ENCODE measurements around the gene TOR1A. TPM values are rescaled to one million over a fixed set of nuclear protein-coding genes. Genes with fewer than 3 reads are reported as not detected.

The TOR1A gene
- total RNA-seq, 4 donors from 2014 or later = 18.1 to 31.9 (median 24.9) TPM

DNA sequence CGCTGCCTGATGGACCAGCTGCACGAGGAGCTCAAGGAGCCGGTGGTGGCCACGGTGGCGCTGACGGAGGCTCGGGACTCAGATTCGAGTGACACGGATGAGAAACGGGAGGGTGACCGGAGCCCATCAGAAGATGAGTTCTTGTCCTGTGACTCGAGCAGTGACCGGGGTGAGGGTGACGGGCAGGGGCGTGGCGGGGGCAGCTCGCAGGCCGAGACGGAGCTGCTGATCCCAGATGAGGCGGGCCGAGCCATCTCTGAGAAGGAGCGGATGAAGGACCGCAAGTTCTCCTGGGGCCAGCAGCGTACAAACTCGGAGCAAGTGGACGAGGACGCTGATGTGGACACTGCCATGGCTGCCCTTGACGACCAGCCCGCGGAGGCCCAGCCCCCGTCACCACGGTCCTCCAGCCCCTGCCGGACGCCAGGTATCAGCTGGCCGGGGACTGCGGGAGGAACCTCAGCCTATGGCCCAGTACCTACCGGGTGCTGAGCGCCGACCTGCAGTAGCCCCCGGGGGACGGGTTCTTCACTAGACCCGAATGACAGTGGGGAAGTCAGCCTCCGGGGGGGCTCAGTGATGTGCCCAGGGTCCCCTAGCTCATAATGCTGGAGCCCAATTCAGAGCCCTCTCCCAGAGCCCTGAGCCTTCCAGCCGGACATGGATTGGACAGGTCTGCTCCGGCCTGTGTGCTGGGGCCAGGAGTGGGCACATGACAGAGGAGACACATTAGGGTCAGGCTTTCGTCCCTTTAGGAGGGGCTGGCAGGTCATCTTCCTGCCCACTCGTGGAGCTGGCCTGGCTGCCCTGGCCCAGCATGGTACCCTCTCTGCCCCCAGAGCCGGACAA, 44.3 kb upstream of the TOR1A start:
- ATAC-seq (no peak), DNase-seq (no peak)
- intact Hi-C loops (cut with DNase I; ENCODE audit: low total_unique reads) = no loop called here
- peaks cover 0 to 23% of the 10 kb centered on the region in 2 donors for H3K36me3 ChIP-seq
- in situ Hi-C loops (cut with MboI; ENCODE audit: low sequenced_read_pairs in 4 of 4) = no loop called here
- no peaks in the 10 kb centered on the region for H3K27me3 ChIP-seq
- H3K4me3 ChIP-seq = no peak overlapping the region
- no peak for TF ChIP-seq POLR2A (IDR thresholded peaks at IDR 0.05)
- TF ChIP-seq, protein P1, sequence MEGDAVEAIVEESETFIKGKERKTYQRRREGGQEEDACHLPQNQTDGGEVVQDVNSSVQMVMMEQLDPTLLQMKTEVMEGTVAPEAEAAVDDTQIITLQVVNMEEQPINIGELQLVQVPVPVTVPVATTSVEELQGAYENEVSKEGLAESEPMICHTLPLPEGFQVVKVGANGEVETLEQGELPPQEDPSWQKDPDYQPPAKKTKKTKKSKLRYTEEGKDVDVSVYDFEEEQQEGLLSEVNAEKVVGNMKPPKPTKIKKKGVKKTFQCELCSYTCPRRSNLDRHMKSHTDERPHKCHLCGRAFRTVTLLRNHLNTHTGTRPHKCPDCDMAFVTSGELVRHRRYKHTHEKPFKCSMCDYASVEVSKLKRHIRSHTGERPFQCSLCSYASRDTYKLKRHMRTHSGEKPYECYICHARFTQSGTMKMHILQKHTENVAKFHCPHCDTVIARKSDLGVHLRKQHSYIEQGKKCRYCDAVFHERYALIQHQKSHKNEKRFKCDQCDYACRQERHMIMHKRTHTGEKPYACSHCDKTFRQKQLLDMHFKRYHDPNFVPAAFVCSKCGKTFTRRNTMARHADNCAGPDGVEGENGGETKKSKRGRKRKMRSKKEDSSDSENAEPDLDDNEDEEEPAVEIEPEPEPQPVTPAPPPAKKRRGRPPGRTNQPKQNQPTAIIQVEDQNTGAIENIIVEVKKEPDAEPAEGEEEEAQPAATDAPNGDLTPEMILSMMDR (IDR thresholded peaks at IDR 0.05 in 4 of 5, conservative IDR thresholded peaks at IDR 0.05 in 1 of 5) = no peak
- H3K9me3 ChIP-seq = no peaks in the 10 kb centered on the region
- H3K27ac ChIP-seq = no peak overlapping the region
- no peaks in the 10 kb centered on the region for H3K4me1 ChIP-seq

DNA sequence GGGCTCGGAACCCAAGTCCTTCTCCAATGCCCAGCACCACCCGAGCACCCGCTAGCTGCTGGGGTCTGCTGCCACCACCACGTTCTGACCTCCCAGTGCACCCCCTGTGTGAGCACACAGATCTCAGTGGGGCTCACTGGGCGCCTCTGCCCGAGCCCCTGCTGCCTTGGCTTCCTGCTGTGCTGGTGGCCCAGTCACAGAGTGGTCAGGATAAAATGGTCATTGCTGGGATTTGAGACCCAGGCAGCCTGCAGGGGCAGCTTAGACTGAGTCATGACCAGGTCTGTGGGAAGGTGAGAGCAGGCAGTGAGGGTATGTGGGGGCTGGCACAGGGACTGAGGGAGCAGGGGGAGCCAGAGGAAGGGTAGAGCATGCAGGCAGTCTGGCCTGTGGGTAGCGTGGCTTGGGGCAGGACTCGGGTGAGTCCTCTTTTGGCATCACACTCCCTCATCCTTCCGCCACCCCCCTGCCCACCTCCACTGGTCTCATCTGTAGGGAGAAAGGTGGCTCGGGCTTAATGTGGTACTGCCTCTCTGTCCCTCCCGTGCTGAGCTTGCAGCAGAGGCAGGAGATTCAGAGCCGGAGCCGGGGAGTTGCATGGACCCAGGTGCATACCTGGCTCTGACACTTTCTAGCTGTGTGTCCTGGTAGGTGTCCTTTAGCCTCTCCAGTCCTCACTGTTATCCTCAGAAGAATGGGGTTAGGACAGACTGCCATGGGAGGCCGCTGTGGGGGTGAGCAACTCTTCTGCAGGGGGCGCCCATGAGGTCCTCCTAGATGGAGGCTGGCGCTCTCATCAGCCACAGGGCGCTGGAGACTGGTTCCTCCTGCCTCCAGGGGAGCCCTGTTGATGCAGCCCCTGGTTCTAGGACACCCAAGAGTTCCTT, 43.4 kb upstream of the TOR1A start:
- H3K36me3 ChIP-seq = peaks cover 0 to 26% of the 10 kb centered on the region in 2 donors
- H3K4me1 ChIP-seq = no peaks in the 10 kb centered on the region
- TF ChIP-seq POLR2A (IDR thresholded peaks at IDR 0.05) = no peak
- TF ChIP-seq, protein P1 (IDR thresholded peaks at IDR 0.05 in 4 of 5, conservative IDR thresholded peaks at IDR 0.05 in 1 of 5) = no peak
- no peaks in the 10 kb centered on the region for H3K27me3 ChIP-seq
- DNase-seq (no peak), ATAC-seq (no peak)
- H3K4me3 ChIP-seq = no peak overlapping the region
- no peaks in the 10 kb centered on the region for H3K9me3 ChIP-seq
- intact Hi-C loops (cut with DNase I; ENCODE audit: low total_unique reads) (no loop called here), in situ Hi-C loops (cut with MboI; ENCODE audit: low sequenced_read_pairs in 4 of 4) (no loop called here)
- no peak overlapping the region for H3K27ac ChIP-seq

DNA sequence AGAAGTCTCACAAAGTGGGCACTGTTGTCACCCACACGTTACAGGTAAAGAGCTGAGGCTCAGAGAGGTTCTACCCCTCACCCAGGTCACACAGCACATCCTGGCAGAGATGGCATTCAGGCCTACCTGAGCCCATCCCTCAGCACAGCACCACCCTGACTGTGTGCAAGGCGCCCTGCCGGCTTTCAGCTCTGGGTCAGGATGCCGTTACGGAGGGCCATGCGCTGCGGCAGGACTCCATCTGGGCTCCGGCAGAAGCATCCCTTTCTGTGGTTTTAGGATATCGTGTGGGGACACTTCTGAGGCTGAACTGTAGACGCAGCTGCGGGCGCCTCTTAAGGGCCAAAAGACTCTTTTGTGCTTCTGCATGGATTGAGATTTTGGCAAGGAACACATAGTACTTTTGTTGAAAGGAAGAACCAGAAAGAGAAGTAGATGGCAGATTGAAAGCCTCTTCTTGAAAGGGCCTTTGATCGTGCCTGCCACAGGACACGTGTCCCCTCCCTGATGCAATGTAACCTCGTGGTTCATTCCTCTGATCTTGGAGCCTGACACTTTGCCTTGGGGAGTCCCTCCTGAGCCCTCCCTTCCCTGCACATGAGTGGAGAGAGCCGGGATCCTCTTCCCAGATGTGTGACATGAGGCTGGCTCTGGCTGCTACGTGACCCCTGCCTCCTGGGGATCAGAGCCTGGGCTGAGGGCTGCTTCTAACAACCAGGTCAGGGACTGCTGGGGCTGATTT, 42.6 kb upstream of the TOR1A start:
- Histone ChIP-seq H3K27me3 (no peaks in the 10 kb centered on the region), H3K9me3 (no peaks in the 10 kb centered on the region), H3K27ac (no peak overlapping the region), H3K4me1 (no peaks in the 10 kb centered on the region), H3K36me3 (peaks cover 0 to 33% of the 10 kb centered on the region in 2 donors), H3K4me3 (no peak overlapping the region)
- DNase-seq = no peak
- in situ Hi-C loops (cut with MboI; ENCODE audit: low sequenced_read_pairs in 4 of 4) = no loop called here
- TF ChIP-seq, protein P1 (IDR thresholded peaks at IDR 0.05 in 4 of 5, conservative IDR thresholded peaks at IDR 0.05 in 1 of 5) = no peak
- TF ChIP-seq POLR2A (IDR thresholded peaks at IDR 0.05) = no peak
- ATAC-seq = no peak
- intact Hi-C loops (cut with DNase I; ENCODE audit: low total_unique reads) = no loop called here

DNA sequence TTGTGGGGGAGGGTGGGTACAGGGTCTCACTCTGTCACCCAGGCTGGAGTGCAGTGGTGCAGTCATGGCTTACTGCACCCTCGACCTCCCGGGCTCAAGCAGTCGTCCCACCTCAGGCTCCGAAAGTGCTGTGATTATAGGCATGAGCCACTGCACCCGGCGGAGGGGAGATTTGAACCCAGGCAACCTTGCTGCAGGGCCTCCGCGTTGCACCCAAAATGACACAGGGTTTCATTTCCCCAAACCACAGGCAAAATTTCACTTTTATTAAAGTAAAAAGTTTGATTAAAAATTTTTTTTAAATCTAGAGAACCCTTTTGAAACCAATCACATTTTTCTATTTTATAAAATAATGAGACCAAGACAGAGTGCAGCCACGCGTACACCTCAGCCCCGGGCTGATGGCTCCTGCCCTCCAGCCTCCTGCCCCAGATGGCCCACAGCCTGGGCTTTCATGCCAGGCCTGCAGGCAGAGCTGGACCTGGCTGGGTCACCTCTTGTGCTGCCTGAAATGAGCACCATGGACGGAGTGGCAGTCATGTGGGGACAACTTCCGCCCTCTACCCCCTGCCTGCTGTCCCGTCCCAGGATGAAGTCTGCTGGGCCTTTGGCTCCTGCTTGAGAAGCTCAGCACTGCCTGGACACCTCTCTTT, 41.9 kb upstream of the TOR1A start:
- in situ Hi-C loops (cut with MboI; ENCODE audit: low sequenced_read_pairs in 4 of 4) = no loop called here
- DNase-seq (no peak), ATAC-seq (no peak)
- TF ChIP-seq POLR2A (IDR thresholded peaks at IDR 0.05) = no peak
- TF ChIP-seq, protein P1 (IDR thresholded peaks at IDR 0.05 in 4 of 5, conservative IDR thresholded peaks at IDR 0.05 in 1 of 5) = no peak
- Histone ChIP-seq H3K4me1 (no peaks in the 10 kb centered on the region), H3K36me3 (peaks cover 0 to 41% of the 10 kb centered on the region in 2 donors), H3K9me3 (no peaks in the 10 kb centered on the region), H3K4me3 (no peak overlapping the region), H3K27me3 (no peaks in the 10 kb centered on the region), H3K27ac (no peak overlapping the region)
- intact Hi-C loops (cut with DNase I; ENCODE audit: low total_unique reads) = no loop called here

All from gastrocnemius medialis (tissue), 4 donors.